ENCODE measurements around the gene KIF3B.

- no peak for TF ChIP-seq CTCF (IDR thresholded peaks at IDR 0.05 in 2 of 3, conservative IDR thresholded peaks at IDR 0.05 in 1 of 3; ENCODE audit: borderline replicate concordance in 1 of 3, insufficient read depth in 1 of 3, low read depth in 2 of 3, low read length in 2 of 3)
- no peak for TF ChIP-seq CEBPB (IDR thresholded peaks at IDR 0.05; ENCODE audit: low read depth)
- no peak for TF ChIP-seq POLR2AphosphoS5 (IDR thresholded peaks at IDR 0.05; ENCODE audit: low read depth, low read length)
- no peak for TF ChIP-seq POLR2A (IDR thresholded peaks at IDR 0.05; ENCODE audit: borderline replicate concordance, extremely low read depth, insufficient read depth, insufficient read length)
- no peak for TF ChIP-seq ZBTB33 (IDR thresholded peaks at IDR 0.05; ENCODE audit: extremely low read depth, insufficient replicate concordance, low read length)
- no peak for TF ChIP-seq ATF3 (IDR thresholded peaks at IDR 0.05)
These were observed 55.9 kb downstream of the KIF3B start for GRCh38 chr20:32333181-32333987.

Data from HCT116 (cell line).